ENCODE results near the gene LSM14A. TPM values are rescaled to one million over a fixed set of nuclear protein-coding genes. Genes with fewer than 3 reads are reported as not detected.

The LSM14A gene
- total and polyA plus RNA-seq, 2 donors (not counting 1 experiment from before 2014, with no cell fraction given) = 82.2 to 97.8 TPM

GRCh38 chr19:34135821-34136611 lies 36.3 kb upstream of the LSM14A start:
- Histone ChIP-seq H3K4me3 (replicated peaks in 1 of 4; ENCODE audit: control extremely low read depth in 1 of 4, insufficient read depth in 1 of 4, low read depth in 3 of 4, low read length in 4 of 4) (no peak overlapping the region), H4K20me1 (ENCODE audit: control insufficient read depth, extremely low read depth, insufficient read depth, low read length) (no peaks in the 10 kb centered on the region), H2AFZ (ENCODE audit: low read length) (no peak overlapping the region), H3K4me2 (ENCODE audit: extremely low read depth, insufficient read depth, low read length) (no peak overlapping the region), H3K27me3 (ENCODE audit: control insufficient read depth, insufficient read depth, low read length) (no peaks in the 10 kb centered on the region), H3K9ac (ENCODE audit: insufficient read depth, low read length) (no peak overlapping the region), H3K9me3 (ENCODE audit: control insufficient read depth, insufficient read depth, low read depth, low read length) (no peaks in the 10 kb centered on the region), H3K79me2 (ENCODE audit: control insufficient read depth, insufficient read depth, low read length) (no peaks in the 10 kb centered on the region), H3K36me3 (ENCODE audit: control insufficient read depth, insufficient read depth, low read length) (no peaks in the 10 kb centered on the region), H3K4me1 (ENCODE audit: control insufficient read depth, extremely low read depth, insufficient read depth, low read length) (no peaks in the 10 kb centered on the region), H3K27ac (ENCODE audit: insufficient read depth, low read length) (no peak overlapping the region)
- TF ChIP-seq EZH2 (IDR thresholded peaks at IDR 0.05; ENCODE audit: low read length, missing control alignments) (no peak), CTCF (conservative IDR thresholded peaks at IDR 0.05 in 1 of 2, IDR thresholded peaks at IDR 0.05 in 1 of 2; ENCODE audit: low read depth in 1 of 2, low read length in 2 of 2) (no peak)
- DNase-seq (ENCODE audit: low read depth in 2 of 2) = no peak

GRCh38 chr19:34141025-34141424 lies 31.3 kb upstream of the LSM14A start:
- Histone ChIP-seq H3K4me1 (ENCODE audit: control insufficient read depth, extremely low read depth, insufficient read depth, low read length) (no peaks in the 10 kb centered on the region), H3K9ac (ENCODE audit: insufficient read depth, low read length) (no peak overlapping the region), H3K9me3 (ENCODE audit: control insufficient read depth, insufficient read depth, low read depth, low read length) (no peaks in the 10 kb centered on the region), H3K4me3 (replicated peaks in 1 of 4; ENCODE audit: control extremely low read depth in 1 of 4, insufficient read depth in 1 of 4, low read depth in 3 of 4, low read length in 4 of 4) (no peak overlapping the region), H4K20me1 (ENCODE audit: control insufficient read depth, extremely low read depth, insufficient read depth, low read length) (no peaks in the 10 kb centered on the region), H3K4me2 (ENCODE audit: extremely low read depth, insufficient read depth, low read length) (no peak overlapping the region), H3K79me2 (ENCODE audit: control insufficient read depth, insufficient read depth, low read length) (no peaks in the 10 kb centered on the region), H3K27ac (ENCODE audit: insufficient read depth, low read length) (no peak overlapping the region), H3K27me3 (ENCODE audit: control insufficient read depth, insufficient read depth, low read length) (no peaks in the 10 kb centered on the region), H3K36me3 (ENCODE audit: control insufficient read depth, insufficient read depth, low read length) (no peaks in the 10 kb centered on the region), H2AFZ (ENCODE audit: low read length) (no peak overlapping the region)
- no peak for DNase-seq (ENCODE audit: low read depth in 2 of 2)
- TF ChIP-seq EZH2 (IDR thresholded peaks at IDR 0.05; ENCODE audit: low read length, missing control alignments) (no peak), CTCF (conservative IDR thresholded peaks at IDR 0.05 in 1 of 2, IDR thresholded peaks at IDR 0.05 in 1 of 2; ENCODE audit: low read depth in 1 of 2, low read length in 2 of 2) (no peak)

GRCh38 chr19:34142440-34142839 lies 29.9 kb upstream of the LSM14A start:
- Histone ChIP-seq H3K27ac (ENCODE audit: insufficient read depth, low read length) (no peak overlapping the region), H3K36me3 (ENCODE audit: control insufficient read depth, insufficient read depth, low read length) (no peaks in the 10 kb centered on the region), H4K20me1 (ENCODE audit: control insufficient read depth, extremely low read depth, insufficient read depth, low read length) (no peaks in the 10 kb centered on the region), H3K9ac (ENCODE audit: insufficient read depth, low read length) (no peak overlapping the region), H3K9me3 (ENCODE audit: control insufficient read depth, insufficient read depth, low read depth, low read length) (no peaks in the 10 kb centered on the region), H3K27me3 (ENCODE audit: control insufficient read depth, insufficient read depth, low read length) (no peaks in the 10 kb centered on the region), H3K79me2 (ENCODE audit: control insufficient read depth, insufficient read depth, low read length) (no peaks in the 10 kb centered on the region), H3K4me2 (ENCODE audit: extremely low read depth, insufficient read depth, low read length) (no peak overlapping the region), H3K4me3 (replicated peaks in 1 of 4; ENCODE audit: control extremely low read depth in 1 of 4, insufficient read depth in 1 of 4, low read depth in 3 of 4, low read length in 4 of 4) (no peak overlapping the region), H2AFZ (ENCODE audit: low read length) (no peak overlapping the region), H3K4me1 (ENCODE audit: control insufficient read depth, extremely low read depth, insufficient read depth, low read length) (no peaks in the 10 kb centered on the region)
- DNase-seq (ENCODE audit: low read depth in 2 of 2) = no peak
- no peak for TF ChIP-seq EZH2 (IDR thresholded peaks at IDR 0.05; ENCODE audit: low read length, missing control alignments)
- no peak for TF ChIP-seq CTCF (conservative IDR thresholded peaks at IDR 0.05 in 1 of 2, IDR thresholded peaks at IDR 0.05 in 1 of 2; ENCODE audit: low read depth in 1 of 2, low read length in 2 of 2)
